T-cell (primary cell): ENCODE results near the gene TMEM132A. TPM values are rescaled to one million over a fixed set of nuclear protein-coding genes. Genes with fewer than 3 reads are reported as not detected.

ENCODE experiments used
- total RNA-seq, 35 experiments: library from RNA in 6 of 35; stranded (reverse) in 6 of 35; fragments of 120-200 nt in 1 of 35; gene quantifications; one replicate each; pipeline versions ENCODE4 v1.2.1 to v1.2.4 and lab custom pipeline; 2013 to 2026

TMEM132A gene
- total RNA-seq, 5 donors from 2014 or later (not counting 1 experiment from before 2014, with no cell fraction given) = 0.23 to 1.6 (median 1.2) TPM; not detected in 2

Other genes starting within 250 kb of the TMEM132A start
- not detected for gene MS4A8, start 224.8 kb upstream of the TMEM132A start, total RNA-seq
- gene MS4A18, start 199.7 kb upstream of the TMEM132A start, total RNA-seq = not detected
- not detected for gene MS4A15, start 167.6 kb upstream of the TMEM132A start, total RNA-seq
- gene MS4A10, start 139.1 kb upstream of the TMEM132A start, total RNA-seq = not detected
- gene CCDC86, start 82.3 kb upstream of the TMEM132A start, total RNA-seq = 10 to 100 TPM; 11.6 to 20.7 (median 16.3) TPM
- gene PTGDR2, start 68.5 kb upstream of the TMEM132A start, total RNA-seq = 10 to 100 TPM in 1 of 5 donors, 1 to 10 TPM in 4; 1.6 to 23.1 (median 2.7) TPM
- 1 to 10 TPM in 1 of 5 donors, under 1 TPM in 1, not detected in 3; 0.20 to 1.0 TPM for gene ZP1, start 56.9 kb upstream of the TMEM132A start, total RNA-seq
- 100 to 1,000 TPM in 2 of 5 donors, 10 to 100 TPM in 3; 81.7 to 106 (median 96.9) TPM for gene PRPF19, start 17.9 kb upstream of the TMEM132A start, total RNA-seq
- 10 to 100 TPM; 55.6 to 82.1 (median 71.8) TPM for gene TMEM109, start 10.3 kb upstream of the TMEM132A start, total RNA-seq
- 10 to 100 TPM in 1 of 5 donors, 1 to 10 TPM in 4; 5.4 to 12.2 (median 6.7) TPM for gene SLC15A3, start 27.7 kb downstream of the TMEM132A start, total RNA-seq
- gene CD6, start 47.2 kb downstream of the TMEM132A start, total RNA-seq = 100 to 1,000 TPM; 413 to 594 (median 495) TPM
- gene CD5, start 178.0 kb downstream of the TMEM132A start, total RNA-seq = 100 to 1,000 TPM; 227 to 387 (median 255) TPM
- 1 to 10 TPM; 3.3 to 7.9 (median 7.3) TPM for gene VPS37C, start 237.0 kb downstream of the TMEM132A start, total RNA-seq